SK-N-SH treated with all-trans-retinoic acid at 6 μM for 48 hours (cell line): ENCODE results near the gene NFKBIZ.

Source experiments
- PATZ1 ChIP-seq: fragments of 250-450 bp; sonication (Bioruptor Pico); IDR thresholded peaks from 2 replicates; pipeline ENCODE4 v1.8.0; 2020; ENCODE audit warnings: mild to moderate bottlenecking, moderate library complexity, borderline replicate concordance
- TCF4 ChIP-seq: fragments of 250-450 bp; sonication (Bioruptor Pico); IDR thresholded peaks from 2 replicates; pipeline ENCODE4 v1.8.0; 2021; ENCODE audit warnings: mild to moderate bottlenecking, moderate library complexity, borderline replicate concordance
- TOX ChIP-seq: fragments of 250-450 bp; sonication (Bioruptor Pico); IDR thresholded peaks from 2 replicates; pipeline ENCODE4 v1.8.0; 2021; ENCODE audit warnings: mild to moderate bottlenecking, moderate library complexity, borderline replicate concordance

- TF ChIP-seq TCF4 (CRISPR knock-in tag) (0 out of 2 replicates have a peak, but pooled peaks have one; percentile 25), TOX (no peak), PATZ1 (no peak)
These were observed 35.4 kb upstream of the NFKBIZ start for GRCh38 chr3:101813817-101814440.
